Measurements from ENCODE around the gene GDPGP1. TPM values are rescaled to one million over a fixed set of nuclear protein-coding genes. Genes with fewer than 3 reads are reported as not detected.

GDPGP1 gene
- total and polyA plus RNA-seq, 2 donors from 2014 or later, result 4.8 to 15.3 TPM

GRCh38 chr15:90201130-90201943 is 32.7 kb upstream of the GDPGP1 start, which contains the start of gene SEMA4B:
SEMA4B (plus strand) TSS chr15:90201330; CDS start chr15:90201579, 249 bp downstream.
- intact Hi-C loops (cut with DNase I), result no loop called here
- TF ChIP-seq, protein P1, sequence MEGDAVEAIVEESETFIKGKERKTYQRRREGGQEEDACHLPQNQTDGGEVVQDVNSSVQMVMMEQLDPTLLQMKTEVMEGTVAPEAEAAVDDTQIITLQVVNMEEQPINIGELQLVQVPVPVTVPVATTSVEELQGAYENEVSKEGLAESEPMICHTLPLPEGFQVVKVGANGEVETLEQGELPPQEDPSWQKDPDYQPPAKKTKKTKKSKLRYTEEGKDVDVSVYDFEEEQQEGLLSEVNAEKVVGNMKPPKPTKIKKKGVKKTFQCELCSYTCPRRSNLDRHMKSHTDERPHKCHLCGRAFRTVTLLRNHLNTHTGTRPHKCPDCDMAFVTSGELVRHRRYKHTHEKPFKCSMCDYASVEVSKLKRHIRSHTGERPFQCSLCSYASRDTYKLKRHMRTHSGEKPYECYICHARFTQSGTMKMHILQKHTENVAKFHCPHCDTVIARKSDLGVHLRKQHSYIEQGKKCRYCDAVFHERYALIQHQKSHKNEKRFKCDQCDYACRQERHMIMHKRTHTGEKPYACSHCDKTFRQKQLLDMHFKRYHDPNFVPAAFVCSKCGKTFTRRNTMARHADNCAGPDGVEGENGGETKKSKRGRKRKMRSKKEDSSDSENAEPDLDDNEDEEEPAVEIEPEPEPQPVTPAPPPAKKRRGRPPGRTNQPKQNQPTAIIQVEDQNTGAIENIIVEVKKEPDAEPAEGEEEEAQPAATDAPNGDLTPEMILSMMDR (IDR thresholded peaks at IDR 0.05; ENCODE audit: borderline replicate concordance, extremely low read depth, insufficient read depth), result no peak
- DNase-seq (peak; percentile 84 to 92 (median 90)), FAIRE-seq (no peak)
- peaks cover 0 to 15% (median 11%) of the 10 kb centered on the region in 3 donors for H3K4me1 ChIP-seq (ENCODE audit: control insufficient read depth in 2 of 3, insufficient read depth in 2 of 3, low read depth in 1 of 3, low read length in 3 of 3)
- peaks cover 0 to 4% (median under 1%) of the 10 kb centered on the region in 3 donors for H3K36me3 ChIP-seq (ENCODE audit: control insufficient read depth in 2 of 3, insufficient read depth in 3 of 3, low read length in 3 of 3)
- no peaks in the 10 kb centered on the region for H3K9me3 ChIP-seq (ENCODE audit: control insufficient read depth in 2 of 3, insufficient read depth in 1 of 3, low read length in 3 of 3)
- peak within 1 kb of the TSS; percentile 50 to 75 (median 62) for H3K4me3 ChIP-seq (ENCODE audit: low read length in 3 of 3)
- no peaks in the 10 kb centered on the region for H3K27me3 ChIP-seq (ENCODE audit: control insufficient read depth, insufficient read depth, low read length)
- peak within 1 kb of the TSS; percentile 32 to 77 (median 52) for H3K9ac ChIP-seq (ENCODE audit: low read length in 3 of 3)
- H3K27ac ChIP-seq (ENCODE audit: low read depth in 2 of 2, low read length in 2 of 2), result peak within 1 kb of the TSS; percentile 80

DNA sequence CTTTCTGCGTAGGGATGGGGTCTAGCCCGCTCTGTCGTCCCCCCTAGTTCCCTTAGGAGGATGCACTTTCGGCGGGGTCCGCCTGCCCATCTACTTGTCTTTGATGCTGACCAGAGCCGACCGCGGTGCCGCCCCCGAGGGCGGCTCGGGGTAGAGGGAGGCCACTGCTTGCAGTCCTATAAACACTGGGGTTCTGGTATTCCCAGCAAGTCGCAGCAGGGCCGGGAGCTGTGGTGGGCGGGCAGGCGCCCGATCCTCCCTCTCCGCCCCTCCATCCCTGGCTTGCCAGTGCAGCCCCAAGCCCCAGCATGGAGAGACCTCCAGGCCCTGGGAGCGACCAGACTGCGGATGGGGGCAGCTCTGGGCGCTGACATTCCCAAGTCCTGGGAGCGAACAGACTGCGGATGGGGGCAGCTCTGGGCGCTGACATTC is 32.0 kb upstream of the GDPGP1 start:
- no peaks in the 10 kb centered on the region for H3K9me3 ChIP-seq (ENCODE audit: control insufficient read depth in 2 of 3, insufficient read depth in 1 of 3, low read length in 3 of 3)
- DNase-seq (peak in 3 of 5 donors; percentile 34 to 80 (median 75)), FAIRE-seq (no peak)
- H3K27ac ChIP-seq (ENCODE audit: low read depth in 2 of 2, low read length in 2 of 2), result peak overlapping the region; percentile 80
- no peaks in the 10 kb centered on the region for H3K27me3 ChIP-seq (ENCODE audit: control insufficient read depth, insufficient read depth, low read length)
- intact Hi-C loops (cut with DNase I), result no loop called here
- TF ChIP-seq, protein P1 (IDR thresholded peaks at IDR 0.05; ENCODE audit: borderline replicate concordance, extremely low read depth, insufficient read depth), result no peak
- peaks cover 0 to 15% (median 11%) of the 10 kb centered on the region in 3 donors for H3K4me1 ChIP-seq (ENCODE audit: control insufficient read depth in 2 of 3, insufficient read depth in 2 of 3, low read depth in 1 of 3, low read length in 3 of 3)
- H3K9ac ChIP-seq (ENCODE audit: low read length in 3 of 3), result peak overlapping the region; percentile 32 to 77 (median 52)
- peak overlapping the region; percentile 50 to 75 (median 53) for H3K4me3 ChIP-seq (ENCODE audit: low read length in 3 of 3)
- peaks cover 0 to 4% (median 2%) of the 10 kb centered on the region in 3 donors for H3K36me3 ChIP-seq (ENCODE audit: control insufficient read depth in 2 of 3, insufficient read depth in 3 of 3, low read length in 3 of 3)

GRCh38 chr15:90202929-90203328 is 31.1 kb upstream of the GDPGP1 start:
- DNase-seq, result no peak
- no peaks in the 10 kb centered on the region for H3K9me3 ChIP-seq (ENCODE audit: control insufficient read depth in 2 of 3, insufficient read depth in 1 of 3, low read length in 3 of 3)
- H3K36me3 ChIP-seq (ENCODE audit: control insufficient read depth in 2 of 3, insufficient read depth in 3 of 3, low read length in 3 of 3), result peaks cover 0 to 4% (median 2%) of the 10 kb centered on the region in 3 donors
- intact Hi-C loops (cut with DNase I), result no loop called here
- no peak for FAIRE-seq
- TF ChIP-seq, protein P1 (IDR thresholded peaks at IDR 0.05; ENCODE audit: borderline replicate concordance, extremely low read depth, insufficient read depth), result no peak
- peak overlapping the region in 2 of 3 donors; percentile 53 to 75 for H3K4me3 ChIP-seq (ENCODE audit: low read length in 3 of 3)
- H3K9ac ChIP-seq (ENCODE audit: low read length in 3 of 3), result peak overlapping the region in 1 of 3 donors; percentile 8
- no peaks in the 10 kb centered on the region for H3K27me3 ChIP-seq (ENCODE audit: control insufficient read depth, insufficient read depth, low read length)
- H3K27ac ChIP-seq (ENCODE audit: low read depth in 2 of 2, low read length in 2 of 2), result no peak overlapping the region
- peaks cover 0 to 15% (median 11%) of the 10 kb centered on the region in 3 donors for H3K4me1 ChIP-seq (ENCODE audit: control insufficient read depth in 2 of 3, insufficient read depth in 2 of 3, low read depth in 1 of 3, low read length in 3 of 3)
